DND-41 (cell line): ENCODE measurements around the gene FGF7.

Source experiments
- EZH2 ChIP-seq: IDR thresholded peaks from 3 replicates; pipeline ENCODE4 v1.6.1; 2012; ENCODE audit warnings: borderline replicate concordance, low read depth, mild to moderate bottlenecking, moderate library complexity, low read length, inconsistent platforms; ENCODE audit not compliant: severe bottlenecking
- TF ChIP-seq, protein P1 (sequence below): IDR thresholded peaks from 2 replicates; pipeline ENCODE4 v1.5.1; 2012; ENCODE audit warnings: borderline replicate concordance, low read length, moderate library complexity, mild to moderate bottlenecking; ENCODE audit not compliant: poor library complexity, severe bottlenecking; ENCODE audit errors: extremely low read depth

DNA sequence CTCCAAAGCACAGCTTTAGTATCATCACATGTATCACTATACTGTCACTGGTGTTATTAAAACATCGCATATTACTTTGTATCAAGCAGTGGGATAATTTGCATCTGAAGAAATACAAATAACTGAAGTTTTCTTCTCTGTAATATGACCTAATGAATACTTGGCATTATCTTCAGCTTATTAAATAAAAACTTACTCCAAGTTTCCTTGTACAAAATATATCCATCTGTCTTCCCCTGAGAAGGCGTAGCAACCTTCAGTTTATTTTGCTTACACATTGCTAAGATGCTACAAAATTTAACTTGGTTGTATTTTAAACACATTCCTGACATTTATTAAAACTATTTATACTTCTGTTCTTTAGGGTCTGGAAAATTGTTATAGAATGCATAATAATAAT is 13.7 kb downstream of the FGF7 start:
- TF ChIP-seq EZH2, result no peak
- TF ChIP-seq, protein P1, sequence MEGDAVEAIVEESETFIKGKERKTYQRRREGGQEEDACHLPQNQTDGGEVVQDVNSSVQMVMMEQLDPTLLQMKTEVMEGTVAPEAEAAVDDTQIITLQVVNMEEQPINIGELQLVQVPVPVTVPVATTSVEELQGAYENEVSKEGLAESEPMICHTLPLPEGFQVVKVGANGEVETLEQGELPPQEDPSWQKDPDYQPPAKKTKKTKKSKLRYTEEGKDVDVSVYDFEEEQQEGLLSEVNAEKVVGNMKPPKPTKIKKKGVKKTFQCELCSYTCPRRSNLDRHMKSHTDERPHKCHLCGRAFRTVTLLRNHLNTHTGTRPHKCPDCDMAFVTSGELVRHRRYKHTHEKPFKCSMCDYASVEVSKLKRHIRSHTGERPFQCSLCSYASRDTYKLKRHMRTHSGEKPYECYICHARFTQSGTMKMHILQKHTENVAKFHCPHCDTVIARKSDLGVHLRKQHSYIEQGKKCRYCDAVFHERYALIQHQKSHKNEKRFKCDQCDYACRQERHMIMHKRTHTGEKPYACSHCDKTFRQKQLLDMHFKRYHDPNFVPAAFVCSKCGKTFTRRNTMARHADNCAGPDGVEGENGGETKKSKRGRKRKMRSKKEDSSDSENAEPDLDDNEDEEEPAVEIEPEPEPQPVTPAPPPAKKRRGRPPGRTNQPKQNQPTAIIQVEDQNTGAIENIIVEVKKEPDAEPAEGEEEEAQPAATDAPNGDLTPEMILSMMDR, result no peak
